MCF 10A (cell line): ENCODE measurements around the gene GNLY. TPM values are rescaled to one million over a fixed set of nuclear protein-coding genes. Genes with fewer than 3 reads are reported as not detected.

ENCODE experiments used
- BruUV-seq: library from RNA; stranded (reverse); fragments of 400-500 nt; replicated peaks from 2 replicates; lab custom pipeline; 2021; lab: Mats Ljungman, UMichigan
- CTCF ChIA-PET: fragments of 300-600 bp; sonication (Branson Sonifier 250); formaldehyde crosslinking; extraction: SDS; loops from one replicate; lab custom pipeline; 2021; ENCODE audit warnings: antibody characterized with exemption, inconsistent platforms; lab: Yijun Ruan, JAX
- POLR2A ChIA-PET: fragments of 300-600, 350-650 bp; sonication (Branson Sonifier 250); formaldehyde crosslinking; extraction: SDS; loops from one replicate; lab custom pipeline; 2020; ENCODE audit warnings: antibody characterized with exemption, inconsistent platforms; lab: Yijun Ruan, JAX
- DNase-seq: peaks from one replicate; pipeline ENCODE4 v3.0.0-alpha.2; 2018; ENCODE audit not compliant: unreplicated experiment
- H3K27ac Mint-ChIP-seq: one replicate; pipeline ENCODE4 v1.8.0; 2022; ENCODE audit warnings: mild to moderate bottlenecking, low read depth, mixed read lengths; ENCODE audit not compliant: unreplicated experiment
- H3K27me3 Mint-ChIP-seq: one replicate; pipeline ENCODE4 v1.8.0; 2022; ENCODE audit warnings: mixed read lengths; ENCODE audit not compliant: insufficient read depth, unreplicated experiment
- H3K36me3 Mint-ChIP-seq: one replicate; pipeline ENCODE4 v1.8.0; 2022; ENCODE audit warnings: mild to moderate bottlenecking, moderate library complexity, mixed read lengths; ENCODE audit not compliant: insufficient read depth, unreplicated experiment
- H3K4me1 Mint-ChIP-seq: one replicate; pipeline ENCODE4 v1.8.0; 2022; ENCODE audit warnings: mixed read lengths; ENCODE audit not compliant: insufficient read depth, unreplicated experiment
- H3K4me3 Mint-ChIP-seq: one replicate; pipeline ENCODE4 v1.8.0; 2022; ENCODE audit warnings: mild to moderate bottlenecking, moderate library complexity, mixed read lengths; ENCODE audit not compliant: unreplicated experiment
- H3K9me3 Mint-ChIP-seq: one replicate; pipeline ENCODE4 v1.8.0; 2022; ENCODE audit warnings: mixed read lengths; ENCODE audit not compliant: unreplicated experiment
- CTCF ChIP-seq: fragments of 200-600 bp; IDR thresholded peaks from one replicate; pipeline ENCODE4 v1.8.0; 2022; ENCODE audit warnings: antibody characterized with exemption, mild to moderate bottlenecking; ENCODE audit not compliant: unreplicated experiment
- intact Hi-C: fragments of 100-400 bp; cut with micrococcal nuclease; formaldehyde crosslinking; loops from 2 replicates; pipeline ENCODE4 v1.14.1; 2022
- total RNA-seq: library from RNA; stranded (reverse); gene quantifications from 2 replicates; pipeline ENCODE4 v1.2.3, GENCODE V29; 2022

Gene GNLY
- total RNA-seq, 1 experiment from 2014 or later = not detected

- no peak for TF ChIP-seq CTCF
- CTCF ChIA-PET = interaction anchor here (1.5 to 2.6 kb wide), 4 partner anchors 11 to 31 kb away, joined by 3 to 13 read pairs (median 4); no protein-coding TSS in a partner anchor
- H3K9me3 Mint-ChIP-seq = no peaks in the 10 kb centered on the region
- DNase-seq = no peak
- POLR2A ChIA-PET = interaction anchor here (1.2 kb wide), 1 partner anchor 12 kb away, joined by 3 read pairs; no protein-coding TSS in a partner anchor
- no peaks in the 10 kb centered on the region for H3K36me3 Mint-ChIP-seq
- H3K4me1 Mint-ChIP-seq = peaks cover 15% of the 10 kb centered on the region
- H3K27me3 Mint-ChIP-seq = no peaks in the 10 kb centered on the region
- BruUV-seq = no TSS peak
- intact Hi-C loops = no loop called here
- H3K4me3 Mint-ChIP-seq = no peak overlapping the region
- H3K27ac Mint-ChIP-seq = no peak overlapping the region
Observed at GRCh38 chr2:85697096-85697495, 2.9 kb downstream of the GNLY start.

- intact Hi-C loops = no loop called here
- BruUV-seq = no TSS peak
- no peak for TF ChIP-seq CTCF
- Mint-ChIP-seq H3K4me1 (peaks cover 21% of the 10 kb centered on the region), H3K4me3 (no peak overlapping the region), H3K36me3 (no peaks in the 10 kb centered on the region), H3K27ac (no peak overlapping the region), H3K27me3 (no peaks in the 10 kb centered on the region), H3K9me3 (no peaks in the 10 kb centered on the region)
- POLR2A ChIA-PET = interaction anchor here (1.3 kb wide), 1 partner anchor 16 kb away, joined by 5 read pairs; no protein-coding TSS in a partner anchor
- CTCF ChIA-PET = interaction anchor here (0.5 to 2.6 kb wide), 6 partner anchors 10 to 31 kb away, joined by 3 to 13 read pairs (median 4); no protein-coding TSS in a partner anchor
- DNase-seq = no peak
Observed at GRCh38 chr2:85697716-85698115, 3.6 kb downstream of the GNLY start.

GRCh38 chr2:85698184-85698879 lies 4.2 kb downstream of the GNLY start:
- CTCF ChIA-PET = interaction anchor here (0.5 to 2.0 kb wide), 5 partner anchors 9 to 30 kb away, joined by 3 to 5 read pairs (median 3); no protein-coding TSS in a partner anchor
- BruUV-seq = no TSS peak
- H3K4me3 Mint-ChIP-seq = no peak overlapping the region
- H3K27me3 Mint-ChIP-seq = no peaks in the 10 kb centered on the region
- H3K36me3 Mint-ChIP-seq = no peaks in the 10 kb centered on the region
- peak overlapping the region; percentile 70 for H3K27ac Mint-ChIP-seq
- no peak for TF ChIP-seq CTCF
- no peak for DNase-seq
- H3K9me3 Mint-ChIP-seq = no peaks in the 10 kb centered on the region
- H3K4me1 Mint-ChIP-seq = peaks cover 27% of the 10 kb centered on the region
- intact Hi-C loops = no loop called here
- POLR2A ChIA-PET = interaction anchor here (0.6 to 1.3 kb wide), 2 partner anchors 12 to 17 kb away, joined by 3 to 5 read pairs; no protein-coding TSS in a partner anchor

- peak overlapping the region; percentile 70 for H3K27ac Mint-ChIP-seq
- DNase-seq = no peak
- no peak for TF ChIP-seq CTCF
- H3K9me3 Mint-ChIP-seq = peaks cover 3% of the 10 kb centered on the region
- no peaks in the 10 kb centered on the region for H3K27me3 Mint-ChIP-seq
- intact Hi-C loops = no loop called here
- ChIA-PET CTCF (interaction anchor here (0.9 kb wide), 1 partner anchor 17 kb away, joined by 4 read pairs; no protein-coding TSS in a partner anchor), POLR2A (interaction anchor here (0.6 to 1.3 kb wide), 2 partner anchors 13 to 18 kb away, joined by 3 to 5 read pairs; no protein-coding TSS in a partner anchor)
- BruUV-seq = no TSS peak
- no peak overlapping the region for H3K4me3 Mint-ChIP-seq
- H3K4me1 Mint-ChIP-seq = peaks cover 32% of the 10 kb centered on the region
- H3K36me3 Mint-ChIP-seq = no peaks in the 10 kb centered on the region
Observed at GRCh38 chr2:85698880-85699254, 4.7 kb downstream of the GNLY start.
